Activated naive CD8-positive, alpha-beta T cell treated with anti-CD3 and anti-CD28 coated beads for 36 hours (primary cell): ENCODE data around the gene OTUD3. TPM values are rescaled to one million over a fixed set of nuclear protein-coding genes. Genes with fewer than 3 reads are reported as not detected.
"Not testable (repeated sequence)": the region's sequence is repeated elsewhere in the genome, so short reads cannot be mapped to it uniquely, and the experiment has no call there.

ENCODE experiments used
- DNase-seq: peaks from one replicate; pipeline ENCODE4 v3.0.0; 2021
- H3K27ac Mint-ChIP-seq: one replicate; pipeline ENCODE4 v1.8.0; 2022; ENCODE audit warnings: mild to moderate bottlenecking, moderate library complexity, mixed read lengths
- H3K27me3 Mint-ChIP-seq: one replicate; pipeline ENCODE4 v1.8.0; 2022; ENCODE audit warnings: mild to moderate bottlenecking, mixed read lengths
- H3K36me3 Mint-ChIP-seq: one replicate; pipeline ENCODE4 v1.8.0; 2021; ENCODE audit warnings: mild to moderate bottlenecking, mixed read lengths
- H3K4me1 Mint-ChIP-seq: one replicate; pipeline ENCODE4 v1.8.0; 2021; ENCODE audit warnings: mixed read lengths
- H3K4me3 Mint-ChIP-seq: one replicate; pipeline ENCODE4 v1.8.0; 2022; ENCODE audit warnings: mild to moderate bottlenecking, moderate library complexity, mixed read lengths
- H3K9me3 Mint-ChIP-seq: one replicate; pipeline ENCODE4 v1.8.0; 2022; ENCODE audit warnings: mixed read lengths
- total RNA-seq, 2 experiments: library from RNA; stranded (reverse); gene quantifications; one replicate each; pipeline ENCODE4 v1.2.3, GENCODE V29; 2021

The OTUD3 gene, protein sequence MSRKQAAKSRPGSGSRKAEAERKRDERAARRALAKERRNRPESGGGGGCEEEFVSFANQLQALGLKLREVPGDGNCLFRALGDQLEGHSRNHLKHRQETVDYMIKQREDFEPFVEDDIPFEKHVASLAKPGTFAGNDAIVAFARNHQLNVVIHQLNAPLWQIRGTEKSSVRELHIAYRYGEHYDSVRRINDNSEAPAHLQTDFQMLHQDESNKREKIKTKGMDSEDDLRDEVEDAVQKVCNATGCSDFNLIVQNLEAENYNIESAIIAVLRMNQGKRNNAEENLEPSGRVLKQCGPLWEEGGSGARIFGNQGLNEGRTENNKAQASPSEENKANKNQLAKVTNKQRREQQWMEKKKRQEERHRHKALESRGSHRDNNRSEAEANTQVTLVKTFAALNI
- total RNA-seq, result 1 to 10 TPM; 6.2 to 7.3 TPM

DNA sequence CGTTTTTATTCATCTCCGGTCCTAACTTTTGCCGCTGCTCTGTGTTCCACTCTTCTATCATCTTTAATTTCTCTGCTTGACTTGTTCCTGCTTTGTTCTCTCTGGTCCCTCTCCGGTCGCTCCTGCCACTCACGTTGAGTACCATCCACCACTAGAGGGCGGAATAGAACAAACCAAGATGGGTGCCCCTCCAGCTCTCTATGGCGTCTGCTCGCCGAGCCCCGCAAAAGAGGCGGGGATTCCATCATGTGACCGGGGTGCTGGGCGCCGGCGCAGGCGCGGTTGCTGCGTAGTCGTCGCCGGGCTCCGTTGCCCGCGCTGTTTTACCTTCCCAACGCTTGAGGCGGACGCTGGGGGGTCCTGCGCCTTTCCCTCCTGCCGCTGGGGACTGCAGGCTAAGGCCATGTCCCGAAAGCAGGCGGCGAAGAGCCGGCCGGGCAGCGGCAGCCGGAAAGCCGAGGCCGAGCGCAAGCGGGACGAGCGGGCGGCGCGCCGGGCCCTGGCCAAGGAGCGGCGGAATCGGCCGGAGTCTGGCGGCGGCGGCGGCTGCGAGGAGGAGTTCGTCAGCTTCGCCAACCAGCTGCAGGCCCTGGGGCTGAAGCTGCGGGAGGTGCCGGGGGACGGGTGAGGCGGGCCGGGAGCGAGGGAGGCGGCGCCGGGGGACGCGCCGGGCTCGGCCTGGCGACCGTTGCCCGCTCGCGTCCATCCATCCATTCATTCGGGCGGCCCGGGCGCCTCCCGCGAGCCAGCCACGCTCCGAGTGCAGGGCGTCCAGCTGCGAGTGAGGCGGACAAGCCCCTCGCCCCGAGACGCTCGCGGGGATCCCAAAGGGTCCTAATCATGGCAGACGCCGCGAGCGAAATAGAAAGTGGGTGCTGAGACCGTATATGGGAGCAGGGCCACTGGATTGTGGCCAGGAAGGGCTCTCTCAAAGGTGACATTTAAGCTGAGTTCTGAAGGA, at the start of gene OTUD3:
Gene OTUD3, plus strand, starts transcription at position 285 of the 961 bp plus-strand sequence. Its CDS starts 119 bp downstream, at position 404.
- H3K4me1 Mint-ChIP-seq, result peaks cover 32% of the 10 kb centered on the region
- H3K27ac Mint-ChIP-seq, result peak within 1 kb of the TSS; percentile 27
- no peaks in the 10 kb centered on the region for H3K9me3 Mint-ChIP-seq
- H3K36me3 Mint-ChIP-seq, result no peaks in the 10 kb centered on the region
- peak within 1 kb of the TSS; percentile 78 for H3K4me3 Mint-ChIP-seq
- H3K27me3 Mint-ChIP-seq, result peaks cover 3% of the 10 kb centered on the region
- DNase-seq, result peak; percentile 96

DNA sequence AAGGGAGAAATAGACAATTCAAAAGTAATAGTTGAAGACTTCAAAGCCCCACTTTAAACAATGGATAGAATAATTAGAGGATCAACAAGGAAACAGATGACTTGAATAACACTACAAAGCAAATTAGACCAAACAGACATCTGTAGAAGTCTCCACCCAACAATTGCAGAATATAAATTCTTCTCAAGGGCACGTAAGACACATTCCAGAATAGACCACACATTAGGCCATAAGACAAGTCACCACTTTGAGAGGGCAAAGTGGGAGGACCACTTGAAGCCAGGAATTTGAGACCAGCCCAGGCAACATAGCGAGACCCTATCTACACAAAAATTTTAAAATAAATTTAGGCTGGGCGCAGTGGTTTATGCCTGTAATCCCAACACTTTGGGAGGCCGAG, 46.6 kb upstream of the OTUD3 start:
- H3K27ac Mint-ChIP-seq, result no peak overlapping the region
- H3K9me3 Mint-ChIP-seq, result peaks cover 2% of the 10 kb centered on the region
- no peak overlapping the region for H3K4me3 Mint-ChIP-seq
- H3K36me3 Mint-ChIP-seq, result no peaks in the 10 kb centered on the region
- no peak for DNase-seq
- peaks cover 9% of the 10 kb centered on the region for H3K4me1 Mint-ChIP-seq
- H3K27me3 Mint-ChIP-seq, result peaks cover 57% of the 10 kb centered on the region

DNA sequence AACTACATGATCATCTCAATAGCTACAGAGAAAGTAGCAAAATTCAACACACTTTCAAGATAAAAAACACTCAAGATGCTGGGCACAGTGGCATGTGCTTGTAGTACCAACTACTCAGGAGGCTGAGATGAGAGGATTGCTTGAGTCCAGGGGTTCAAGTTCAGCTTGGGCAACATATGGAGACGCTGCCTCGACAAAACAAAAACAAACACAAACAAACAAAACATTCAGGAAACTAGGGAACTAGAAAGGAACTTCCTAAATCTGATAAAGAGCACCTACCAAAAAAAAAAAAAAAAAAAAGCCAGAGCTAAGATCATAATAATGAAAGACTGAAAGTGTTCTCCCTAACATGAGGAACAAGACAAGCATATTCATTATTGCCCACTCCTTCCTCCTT, 44.3 kb upstream of the OTUD3 start:
- Mint-ChIP-seq H3K4me3 (no peak overlapping the region), H3K27me3 (peaks cover 34% of the 10 kb centered on the region)
- DNase-seq, result no peak

DNA sequence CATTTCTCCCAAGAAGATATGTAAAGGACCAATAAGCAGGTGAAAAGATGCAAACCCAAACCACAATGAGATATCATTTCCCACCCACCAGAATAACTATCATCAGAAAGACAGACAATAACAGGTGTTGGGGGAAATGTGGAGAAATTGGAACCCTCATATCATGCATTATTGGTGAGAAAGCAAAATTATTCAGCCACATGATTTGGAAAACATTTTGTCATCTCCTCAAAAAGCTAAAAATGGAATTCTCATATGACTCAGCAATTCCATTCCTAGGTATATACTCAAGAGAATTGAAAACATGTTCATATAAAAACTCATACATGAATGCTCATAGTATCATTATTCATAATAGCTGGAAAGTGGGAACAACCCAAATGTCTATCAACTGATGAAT, 42.0 kb upstream of the OTUD3 start:
- H3K36me3 Mint-ChIP-seq, result no peaks in the 10 kb centered on the region
- H3K27me3 Mint-ChIP-seq, result peaks cover 31% of the 10 kb centered on the region
- no peaks in the 10 kb centered on the region for H3K9me3 Mint-ChIP-seq
- H3K4me3 Mint-ChIP-seq, result no peak overlapping the region
- peaks cover 9% of the 10 kb centered on the region for H3K4me1 Mint-ChIP-seq
- no peak overlapping the region for H3K27ac Mint-ChIP-seq
- DNase-seq, result no peak

More for the DNA sequence above, 44.3 kb upstream of the OTUD3 start:
- no peak overlapping the region for H3K27ac Mint-ChIP-seq
- no peaks in the 10 kb centered on the region for H3K9me3 Mint-ChIP-seq
- no peaks in the 10 kb centered on the region for H3K36me3 Mint-ChIP-seq
- H3K4me1 Mint-ChIP-seq, result peaks cover 9% of the 10 kb centered on the region

DNA sequence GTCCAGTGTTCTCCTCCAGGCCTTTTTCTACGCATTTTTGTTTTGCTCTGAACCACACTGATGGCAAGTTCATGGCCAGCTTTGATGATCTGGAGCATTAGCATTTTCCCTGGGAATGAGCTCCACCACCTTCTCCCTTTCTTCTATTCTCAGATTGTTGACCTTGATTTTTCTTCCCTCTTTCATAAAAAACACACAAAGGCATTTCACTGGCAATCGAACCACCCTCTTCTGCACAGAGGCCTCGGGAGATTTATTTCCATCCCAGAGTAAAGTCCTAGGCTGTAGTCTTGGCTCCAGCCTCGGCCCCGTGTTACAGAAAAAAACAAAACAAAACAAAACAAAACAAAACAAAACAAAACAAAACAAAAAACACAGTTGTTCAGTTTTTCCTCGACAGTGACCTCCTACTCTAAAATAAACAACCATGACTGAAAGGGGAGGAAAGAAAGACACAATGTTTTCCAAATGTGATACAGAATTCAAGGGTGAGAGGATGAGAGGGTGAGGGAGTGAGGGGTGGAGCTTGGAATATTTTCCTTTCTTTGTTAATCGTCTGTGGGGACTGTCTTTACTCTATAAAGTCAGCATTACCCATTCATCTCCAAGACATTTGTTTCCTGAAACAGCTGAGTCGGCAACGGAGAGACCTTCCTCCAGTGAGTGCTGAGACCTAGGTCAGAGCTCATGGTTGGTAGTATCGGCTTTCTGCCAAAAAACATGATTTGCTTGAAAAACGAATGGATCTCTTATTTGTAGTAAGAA, 37.3 kb upstream of the OTUD3 start:
- H3K27ac Mint-ChIP-seq, result no peak overlapping the region
- DNase-seq, result no peak
- peaks cover 6% of the 10 kb centered on the region for H3K4me1 Mint-ChIP-seq
- H3K9me3 Mint-ChIP-seq, result no peaks in the 10 kb centered on the region
- no peaks in the 10 kb centered on the region for H3K36me3 Mint-ChIP-seq
- no peak overlapping the region for H3K4me3 Mint-ChIP-seq
- H3K27me3 Mint-ChIP-seq, result peaks cover 17% of the 10 kb centered on the region

DNA sequence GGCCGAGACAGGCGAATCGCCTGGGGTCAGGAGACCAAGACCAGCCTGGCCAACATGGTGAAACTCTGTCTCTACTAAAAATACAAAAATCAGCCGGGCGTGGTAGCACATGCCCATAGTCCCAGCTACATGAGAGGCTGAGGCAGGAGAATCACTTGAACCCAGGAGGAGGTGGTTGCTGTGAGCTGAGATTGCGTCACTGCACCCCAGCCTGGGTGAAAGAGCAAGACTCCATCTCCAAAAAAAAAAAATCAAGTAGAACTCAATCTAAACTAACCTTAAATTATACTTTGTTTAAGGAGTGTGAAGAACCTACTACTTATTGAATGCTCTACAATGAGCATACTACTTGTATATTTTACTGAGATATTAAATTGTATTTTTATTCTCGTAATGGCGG, 36.6 kb upstream of the OTUD3 start:
- no peak overlapping the region for H3K27ac Mint-ChIP-seq
- no peaks in the 10 kb centered on the region for H3K9me3 Mint-ChIP-seq
- H3K4me3 Mint-ChIP-seq, result no peak overlapping the region
- H3K36me3 Mint-ChIP-seq, result no peaks in the 10 kb centered on the region
- peaks cover under 1% of the 10 kb centered on the region for H3K4me1 Mint-ChIP-seq
- H3K27me3 Mint-ChIP-seq, result peaks cover 17% of the 10 kb centered on the region
- no peak for DNase-seq

DNA sequence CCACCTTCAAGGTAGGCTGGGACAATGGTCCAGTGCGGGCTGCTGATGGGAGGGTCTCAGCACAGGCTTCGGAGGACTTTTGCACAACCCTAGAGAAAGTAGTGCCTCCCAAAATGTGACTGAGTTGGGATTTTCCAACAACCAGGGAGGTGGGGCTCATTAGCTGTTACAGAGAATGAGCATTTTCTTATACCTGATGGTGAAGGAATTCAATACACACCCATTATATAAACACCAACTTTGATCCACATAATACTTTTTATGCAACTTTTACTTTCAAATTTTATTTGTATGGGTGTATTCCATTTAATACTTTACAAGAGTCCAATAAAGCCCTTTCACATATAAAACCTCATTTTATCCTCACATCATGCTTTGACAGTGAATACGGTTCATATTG, 35.9 kb upstream of the OTUD3 start:
- Mint-ChIP-seq H3K27ac (no peak overlapping the region), H3K9me3 (no peaks in the 10 kb centered on the region), H3K36me3 (no peaks in the 10 kb centered on the region), H3K4me3 (no peak overlapping the region), H3K4me1 (no peaks in the 10 kb centered on the region), H3K27me3 (peaks cover 17% of the 10 kb centered on the region)
- DNase-seq, result no peak

DNA sequence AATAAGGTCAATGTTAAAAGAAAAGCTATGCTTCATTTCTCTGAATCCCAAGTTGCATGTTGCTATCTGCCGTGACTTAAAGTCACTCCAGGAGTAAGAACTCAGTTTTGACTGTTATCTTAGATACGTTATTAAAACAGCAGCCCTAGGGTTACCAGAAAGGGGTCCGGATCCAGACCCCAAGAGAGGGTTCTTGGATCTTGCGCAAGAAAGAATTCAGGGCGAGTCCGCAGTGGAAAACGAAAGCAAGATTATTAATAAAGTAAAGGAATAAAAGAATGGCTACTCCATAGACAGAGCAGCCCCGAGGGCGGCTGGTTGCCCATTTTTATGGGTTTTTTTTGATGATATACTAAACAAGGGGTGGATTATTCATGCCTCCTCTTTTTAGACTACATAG, 34.9 kb upstream of the OTUD3 start:
- not testable (repeated sequence) for H3K9me3 Mint-ChIP-seq

DNA sequence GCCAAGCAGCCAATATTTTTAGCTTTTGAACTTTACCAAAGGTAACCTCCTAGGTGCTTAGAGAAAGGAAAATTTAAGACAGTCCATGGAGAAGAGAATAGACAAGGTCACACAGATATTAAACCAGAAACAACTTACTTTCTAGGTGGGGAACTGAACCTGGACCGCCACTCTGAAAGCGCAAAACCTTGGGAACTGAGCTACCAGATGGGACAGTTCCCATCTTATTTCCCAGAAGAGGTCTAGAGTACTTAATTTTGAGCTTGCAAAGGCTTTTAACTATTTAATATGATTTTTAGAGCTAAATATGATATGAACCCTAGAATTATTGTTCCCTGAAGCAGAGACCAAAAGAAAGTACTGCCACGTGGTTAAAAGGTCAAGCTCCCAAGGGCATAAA, 32.9 kb upstream of the OTUD3 start:
- H3K9me3 Mint-ChIP-seq, H3K27ac Mint-ChIP-seq, H3K4me3 Mint-ChIP-seq, H3K36me3 Mint-ChIP-seq, DNase-seq, H3K4me1 Mint-ChIP-seq: not testable (repeated sequence)
- H3K27me3 Mint-ChIP-seq, result peaks cover 17% of the 10 kb centered on the region

More for the DNA sequence above, 34.9 kb upstream of the OTUD3 start:
- not testable (repeated sequence) for H3K4me1 Mint-ChIP-seq, H3K36me3 Mint-ChIP-seq, DNase-seq, H3K4me3 Mint-ChIP-seq, H3K27ac Mint-ChIP-seq
- H3K27me3 Mint-ChIP-seq, result peaks cover 17% of the 10 kb centered on the region

DNA sequence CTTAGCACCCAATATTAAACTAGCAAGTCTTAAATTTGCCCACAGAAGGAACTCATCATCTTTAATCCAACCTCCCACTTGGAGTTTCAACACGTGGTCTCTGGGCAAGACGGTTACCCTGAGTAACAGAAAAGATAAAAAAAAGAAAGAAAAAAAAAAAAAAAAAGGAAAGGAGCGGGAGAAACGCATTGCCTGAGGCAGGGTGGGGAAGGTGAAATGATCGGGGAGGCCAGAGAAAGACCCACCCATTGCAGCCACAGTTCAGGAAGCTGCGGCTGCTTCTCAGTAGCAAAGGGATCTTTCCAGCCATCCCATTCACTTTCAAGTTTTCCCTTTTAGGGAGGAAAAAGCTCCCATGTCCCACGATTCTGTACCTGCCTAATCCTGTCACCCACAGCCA, 32.0 kb upstream of the OTUD3 start:
- H3K36me3 Mint-ChIP-seq, result no peaks in the 10 kb centered on the region
- no peak for DNase-seq
- H3K27ac Mint-ChIP-seq, result no peak overlapping the region
- peaks cover 12% of the 10 kb centered on the region for H3K27me3 Mint-ChIP-seq
- no peaks in the 10 kb centered on the region for H3K9me3 Mint-ChIP-seq
- H3K4me3 Mint-ChIP-seq, result no peak overlapping the region
- no peaks in the 10 kb centered on the region for H3K4me1 Mint-ChIP-seq

DNA sequence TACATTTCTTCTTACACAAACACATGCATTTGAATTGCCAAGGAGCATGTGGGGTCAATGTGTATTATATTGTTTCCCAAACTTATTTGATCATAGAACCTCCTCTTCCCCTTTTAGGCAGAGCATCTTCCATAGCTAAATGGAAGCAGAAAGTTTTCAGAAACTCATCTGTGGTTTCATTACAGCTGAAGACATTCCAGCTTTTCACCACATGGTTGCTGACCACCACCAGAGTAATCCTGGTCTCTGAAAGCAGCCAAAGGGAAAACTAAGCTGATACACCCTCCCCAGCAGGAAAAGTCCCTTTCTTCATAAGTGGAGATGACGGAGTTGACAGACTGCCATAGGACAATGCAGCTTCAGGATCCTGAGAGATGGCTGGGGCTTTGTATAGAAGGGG, 30.2 kb upstream of the OTUD3 start:
- Mint-ChIP-seq H3K9me3 (no peaks in the 10 kb centered on the region), H3K4me3 (no peak overlapping the region), H3K4me1 (no peaks in the 10 kb centered on the region), H3K27ac (no peak overlapping the region), H3K36me3 (no peaks in the 10 kb centered on the region), H3K27me3 (peaks cover 10% of the 10 kb centered on the region)
- no peak for DNase-seq

DNA sequence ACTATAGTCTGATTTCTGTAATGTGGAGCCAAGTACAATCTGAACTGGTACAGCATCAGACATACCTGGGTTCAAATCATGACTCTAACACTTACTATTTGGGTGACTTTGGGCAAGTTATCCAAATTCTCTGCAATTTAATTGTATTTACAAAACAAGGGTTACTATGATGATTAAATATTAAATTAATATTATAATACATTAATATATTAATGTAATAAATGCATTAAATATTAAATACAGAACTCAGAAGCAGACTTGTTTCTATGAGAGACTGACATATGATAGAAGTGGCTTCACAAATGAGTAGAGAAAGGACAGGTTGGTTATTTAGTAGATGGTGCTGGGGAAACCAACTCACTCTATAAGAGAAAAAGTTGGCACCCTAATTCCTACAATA, 27.3 kb upstream of the OTUD3 start:
- Mint-ChIP-seq H3K9me3 (no peaks in the 10 kb centered on the region), H3K4me3 (no peak overlapping the region), H3K27ac (no peak overlapping the region), H3K27me3 (peaks cover 14% of the 10 kb centered on the region), H3K36me3 (no peaks in the 10 kb centered on the region), H3K4me1 (no peaks in the 10 kb centered on the region)
- DNase-seq, result no peak

DNA sequence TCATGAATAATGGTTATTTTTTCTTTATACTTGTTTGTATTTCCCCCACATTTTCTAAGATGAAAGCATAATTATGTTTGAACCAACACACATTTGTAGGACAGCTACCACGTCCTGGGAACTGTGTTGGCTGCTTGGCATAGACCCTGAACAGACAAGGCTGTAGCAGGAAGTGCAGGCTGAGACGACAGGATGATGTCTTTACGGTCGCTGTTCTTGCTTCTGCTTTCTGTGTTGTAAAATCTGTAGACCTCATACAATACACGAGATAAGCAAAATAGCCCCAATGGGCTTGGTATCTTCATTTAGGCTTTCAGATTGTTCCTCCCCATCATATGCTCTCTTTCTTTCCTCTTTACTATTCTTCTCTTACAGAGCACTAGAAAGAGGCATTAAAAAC, 23.3 kb upstream of the OTUD3 start:
- H3K27ac Mint-ChIP-seq, result no peak overlapping the region
- H3K36me3 Mint-ChIP-seq, result no peaks in the 10 kb centered on the region
- no peaks in the 10 kb centered on the region for H3K4me1 Mint-ChIP-seq
- DNase-seq, result no peak
- no peak overlapping the region for H3K4me3 Mint-ChIP-seq
- peaks cover 2% of the 10 kb centered on the region for H3K9me3 Mint-ChIP-seq
- peaks cover 14% of the 10 kb centered on the region for H3K27me3 Mint-ChIP-seq

DNA sequence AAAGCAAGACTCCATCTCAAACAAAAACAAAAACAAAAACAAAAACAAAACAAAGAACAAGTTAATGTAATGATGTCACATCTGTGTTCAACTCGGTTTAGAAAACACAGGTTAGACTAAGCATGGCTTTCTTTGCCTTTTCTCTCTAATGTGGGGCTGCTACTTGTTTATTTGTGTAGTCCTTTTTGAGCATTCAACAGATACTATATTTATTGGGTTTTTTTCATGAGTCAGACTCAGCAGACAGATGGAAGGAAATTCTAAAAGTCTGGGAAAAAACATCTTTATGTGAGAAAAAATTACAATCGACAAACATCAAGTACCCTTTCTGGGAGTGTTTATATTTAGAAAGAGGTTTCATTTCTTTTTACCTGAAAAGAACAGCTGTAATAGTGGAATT, 22.3 kb upstream of the OTUD3 start:
- DNase-seq, result no peak
- Mint-ChIP-seq H3K36me3 (no peaks in the 10 kb centered on the region), H3K4me3 (no peak overlapping the region), H3K4me1 (no peaks in the 10 kb centered on the region), H3K27me3 (peaks cover 21% of the 10 kb centered on the region), H3K9me3 (peaks cover 2% of the 10 kb centered on the region), H3K27ac (no peak overlapping the region)

DNA sequence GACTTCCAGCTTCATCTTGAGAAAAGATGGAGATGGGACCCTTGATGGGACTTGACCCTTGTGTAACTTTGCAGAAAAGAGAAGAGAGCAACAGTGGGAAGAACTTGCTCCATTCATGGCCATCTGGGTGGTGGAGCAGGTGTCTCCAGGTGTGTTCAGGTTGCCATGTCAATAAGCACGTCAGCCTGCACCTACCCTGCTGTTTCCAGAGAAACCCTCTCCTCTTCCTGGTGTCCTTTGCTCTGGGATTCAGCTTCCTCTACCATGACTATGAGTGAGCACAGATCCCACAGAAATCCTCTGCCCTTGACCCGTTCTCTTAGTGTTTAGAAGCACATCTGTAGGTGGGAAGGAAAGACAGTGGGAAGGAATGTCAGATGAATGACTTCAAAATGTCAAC, 21.8 kb upstream of the OTUD3 start:
- H3K9me3 Mint-ChIP-seq, result peaks cover 2% of the 10 kb centered on the region
- no peaks in the 10 kb centered on the region for H3K4me1 Mint-ChIP-seq
- H3K27ac Mint-ChIP-seq, result no peak overlapping the region
- H3K36me3 Mint-ChIP-seq, result no peaks in the 10 kb centered on the region
- no peak overlapping the region for H3K4me3 Mint-ChIP-seq
- H3K27me3 Mint-ChIP-seq, result peaks cover 21% of the 10 kb centered on the region
- DNase-seq, result no peak
